Measurements from ENCODE around the gene CCDC120.

The CCDC120 gene

GRCh38 chrX:49110417-49110816, 51.6 kb downstream of the CCDC120 start:
- POLR2A ChIA-PET: no interaction called here
- CTCF ChIA-PET: interaction anchor here (0.7 to 0.8 kb wide), 2 partner anchors 35 to 66 kb away, joined by 3 read pairs; no protein-coding TSS in a partner anchor

GRCh38 chrX:49111791-49112190, 53.0 kb downstream of the CCDC120 start:
- Histone ChIP-seq H3K36me3 (ENCODE audit: control insufficient read depth in 4 of 4, insufficient read depth in 4 of 4, low read length in 3 of 4) (peaks cover 2 to 44% (median 22%) of the 10 kb centered on the region in 4 experiments), H3K27me3 (replicated peaks in 2 of 5; ENCODE audit: control insufficient read depth in 4 of 5, insufficient read depth in 5 of 5, low read length in 4 of 5) (no peaks in the 10 kb centered on the region), H3K4me3 (ENCODE audit: control insufficient read depth in 1 of 7, extremely low read depth in 1 of 7, insufficient read depth in 4 of 7, low read depth in 2 of 7, low read length in 6 of 7) (no peak overlapping the region), H3K9me3 (ENCODE audit: control extremely low read depth in 1 of 5, control insufficient read depth in 4 of 5, insufficient read depth in 2 of 5, low read depth in 1 of 5, low read length in 4 of 5) (no peaks in the 10 kb centered on the region), H3K27ac (ENCODE audit: insufficient read depth in 1 of 2, low read depth in 1 of 2, low read length in 2 of 2, poor library complexity in 1 of 2, severe bottlenecking in 2 of 2) (no peak overlapping the region), H3K4me1 (ENCODE audit: control extremely low read depth in 1 of 4, control insufficient read depth in 4 of 4, insufficient read depth in 4 of 4, low read length in 3 of 4) (no peaks in the 10 kb centered on the region)
- ChIA-PET CTCF (interaction anchor here (0.6 to 1.5 kb wide), 3 partner anchors 8 to 11 kb away, joined by 3 read pairs; no protein-coding TSS in a partner anchor), POLR2A (no interaction called here)
- WGBS (ENCODE audit: insufficient coverage): 90% methylated on average over 3 of the region's 3 CpGs
- DNase-seq: no peak

More at GRCh38 chrX:49110417-49110816, 51.6 kb downstream of the CCDC120 start:
- no peak for DNase-seq
- Histone ChIP-seq H3K4me3 (ENCODE audit: control insufficient read depth in 1 of 7, extremely low read depth in 1 of 7, insufficient read depth in 4 of 7, low read depth in 2 of 7, low read length in 6 of 7) (no peak overlapping the region), H3K4me1 (ENCODE audit: control extremely low read depth in 1 of 4, control insufficient read depth in 4 of 4, insufficient read depth in 4 of 4, low read length in 3 of 4) (no peaks in the 10 kb centered on the region), H3K27me3 (replicated peaks in 2 of 5; ENCODE audit: control insufficient read depth in 4 of 5, insufficient read depth in 5 of 5, low read length in 4 of 5) (no peaks in the 10 kb centered on the region), H3K27ac (ENCODE audit: insufficient read depth in 1 of 2, low read depth in 1 of 2, low read length in 2 of 2, poor library complexity in 1 of 2, severe bottlenecking in 2 of 2) (no peak overlapping the region), H3K9me3 (ENCODE audit: control extremely low read depth in 1 of 5, control insufficient read depth in 4 of 5, insufficient read depth in 2 of 5, low read depth in 1 of 5, low read length in 4 of 5) (no peaks in the 10 kb centered on the region), H3K36me3 (ENCODE audit: control insufficient read depth in 4 of 4, insufficient read depth in 4 of 4, low read length in 3 of 4) (peaks cover 0 to 31% (median 14%) of the 10 kb centered on the region in 4 experiments)
- WGBS (ENCODE audit: insufficient coverage): 80% methylated on average over 3 of the region's 3 CpGs

- Histone ChIP-seq H3K4me3 (ENCODE audit: control insufficient read depth in 1 of 7, extremely low read depth in 1 of 7, insufficient read depth in 4 of 7, low read depth in 2 of 7, low read length in 6 of 7) (no peak overlapping the region), H3K27ac (ENCODE audit: insufficient read depth in 1 of 2, low read depth in 1 of 2, low read length in 2 of 2, poor library complexity in 1 of 2, severe bottlenecking in 2 of 2) (no peak overlapping the region), H3K36me3 (ENCODE audit: control insufficient read depth in 4 of 4, insufficient read depth in 4 of 4, low read length in 3 of 4) (peaks cover 2 to 55% (median 28%) of the 10 kb centered on the region in 4 experiments), H3K9me3 (ENCODE audit: control extremely low read depth in 1 of 5, control insufficient read depth in 4 of 5, insufficient read depth in 2 of 5, low read depth in 1 of 5, low read length in 4 of 5) (no peaks in the 10 kb centered on the region), H3K4me1 (ENCODE audit: control extremely low read depth in 1 of 4, control insufficient read depth in 4 of 4, insufficient read depth in 4 of 4, low read length in 3 of 4) (no peaks in the 10 kb centered on the region), H3K27me3 (replicated peaks in 2 of 5; ENCODE audit: control insufficient read depth in 4 of 5, insufficient read depth in 5 of 5, low read length in 4 of 5) (no peaks in the 10 kb centered on the region)
- CTCF ChIA-PET: interaction anchor here (1.0 kb wide), 1 partner anchor 20 kb away, joined by 3 read pairs; no protein-coding TSS in a partner anchor
- no peak for DNase-seq
- POLR2A ChIA-PET: no interaction called here
- WGBS (ENCODE audit: insufficient coverage): 81% methylated on average over 5 of the region's 8 CpGs
Observed at GRCh38 chrX:49116076-49116475, 57.3 kb downstream of the CCDC120 start.

GRCh38 chrX:49116716-49117115, 57.9 kb downstream of the CCDC120 start:
- no peak overlapping the region for H3K4me3 ChIP-seq (ENCODE audit: control insufficient read depth in 1 of 7, extremely low read depth in 1 of 7, insufficient read depth in 4 of 7, low read depth in 2 of 7, low read length in 6 of 7)
- H3K27me3 ChIP-seq (replicated peaks in 2 of 5; ENCODE audit: control insufficient read depth in 4 of 5, insufficient read depth in 5 of 5, low read length in 4 of 5): no peaks in the 10 kb centered on the region
- H3K27ac ChIP-seq (ENCODE audit: insufficient read depth in 1 of 2, low read depth in 1 of 2, low read length in 2 of 2, poor library complexity in 1 of 2, severe bottlenecking in 2 of 2): no peak overlapping the region
- H3K36me3 ChIP-seq (ENCODE audit: control insufficient read depth in 4 of 4, insufficient read depth in 4 of 4, low read length in 3 of 4): peaks cover 4 to 55% (median 28%) of the 10 kb centered on the region in 4 experiments
- no peak for DNase-seq
- CTCF ChIA-PET: interaction anchor here (1.0 kb wide), 1 partner anchor 19 kb away, joined by 3 read pairs; no protein-coding TSS in a partner anchor
- H3K9me3 ChIP-seq (ENCODE audit: control extremely low read depth in 1 of 5, control insufficient read depth in 4 of 5, insufficient read depth in 2 of 5, low read depth in 1 of 5, low read length in 4 of 5): no peaks in the 10 kb centered on the region
- POLR2A ChIA-PET: no interaction called here
- no peaks in the 10 kb centered on the region for H3K4me1 ChIP-seq (ENCODE audit: control extremely low read depth in 1 of 4, control insufficient read depth in 4 of 4, insufficient read depth in 4 of 4, low read length in 3 of 4)
- WGBS (ENCODE audit: insufficient coverage): 93% methylated on average over 4 of the region's 5 CpGs

- no peak for DNase-seq
- Histone ChIP-seq H3K9me3 (ENCODE audit: control extremely low read depth in 1 of 5, control insufficient read depth in 4 of 5, insufficient read depth in 2 of 5, low read depth in 1 of 5, low read length in 4 of 5) (no peaks in the 10 kb centered on the region), H3K36me3 (ENCODE audit: control insufficient read depth in 4 of 4, insufficient read depth in 4 of 4, low read length in 3 of 4) (peaks cover 4 to 47% (median 27%) of the 10 kb centered on the region in 4 experiments), H3K4me1 (ENCODE audit: control extremely low read depth in 1 of 4, control insufficient read depth in 4 of 4, insufficient read depth in 4 of 4, low read length in 3 of 4) (peaks cover 0 to 4% (median under 1%) of the 10 kb centered on the region in 4 experiments), H3K27me3 (replicated peaks in 2 of 5; ENCODE audit: control insufficient read depth in 4 of 5, insufficient read depth in 5 of 5, low read length in 4 of 5) (no peaks in the 10 kb centered on the region), H3K4me3 (ENCODE audit: control insufficient read depth in 1 of 7, extremely low read depth in 1 of 7, insufficient read depth in 4 of 7, low read depth in 2 of 7, low read length in 6 of 7) (no peak overlapping the region), H3K27ac (ENCODE audit: insufficient read depth in 1 of 2, low read depth in 1 of 2, low read length in 2 of 2, poor library complexity in 1 of 2, severe bottlenecking in 2 of 2) (no peak overlapping the region)
- WGBS (ENCODE audit: insufficient coverage): 100% methylated on average over 2 of the region's 6 CpGs
- ChIA-PET CTCF (no interaction called here), POLR2A (no interaction called here)
Observed at GRCh38 chrX:49117581-49117980, 58.8 kb downstream of the CCDC120 start.

Measured in common myeloid progenitor, CD34-positive (primary cell).